A673 (cell line): ENCODE measurements around the gene TRMT6.

Experiments used
- EZH2 ChIP-seq: fragments of 200-600 bp; sonication (generic); IDR thresholded peaks from 2 replicates; pipeline ENCODE4 v1.6.1; 2017; ENCODE audit warnings: borderline replicate concordance, low read depth, mild to moderate bottlenecking, mixed read lengths, antibody characterized with exemption, low read length; ENCODE audit not compliant: poor library complexity, severe bottlenecking
- TF ChIP-seq, protein P1 (sequence below): fragments of 300-800, 200-600 bp; sonication (generic); conservative IDR thresholded peaks from 2 replicates; pipeline ENCODE4 v1.5.1; 2017; ENCODE audit warnings: low read depth, mild to moderate bottlenecking, antibody characterized with exemption, low read length, moderate library complexity, mixed read lengths

DNA sequence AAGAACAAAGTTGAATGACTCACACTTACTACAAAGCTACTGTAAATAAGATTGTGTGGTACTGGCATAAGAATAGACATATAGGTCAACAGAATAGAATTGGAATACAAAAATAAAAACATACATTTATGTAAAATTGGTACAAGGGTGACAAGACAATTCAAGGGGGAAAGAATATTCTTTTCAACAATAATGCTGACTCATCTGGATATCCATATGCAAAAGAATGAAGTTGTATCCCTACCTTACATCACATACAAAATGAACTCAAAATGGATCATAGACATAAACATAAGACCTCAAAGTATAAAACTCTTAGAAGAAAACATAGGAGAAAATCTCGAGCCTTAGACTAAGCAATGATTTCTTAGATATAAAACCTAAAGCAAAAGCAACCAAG, 50.9 kb downstream of the TRMT6 start:
- TF ChIP-seq, protein P1, sequence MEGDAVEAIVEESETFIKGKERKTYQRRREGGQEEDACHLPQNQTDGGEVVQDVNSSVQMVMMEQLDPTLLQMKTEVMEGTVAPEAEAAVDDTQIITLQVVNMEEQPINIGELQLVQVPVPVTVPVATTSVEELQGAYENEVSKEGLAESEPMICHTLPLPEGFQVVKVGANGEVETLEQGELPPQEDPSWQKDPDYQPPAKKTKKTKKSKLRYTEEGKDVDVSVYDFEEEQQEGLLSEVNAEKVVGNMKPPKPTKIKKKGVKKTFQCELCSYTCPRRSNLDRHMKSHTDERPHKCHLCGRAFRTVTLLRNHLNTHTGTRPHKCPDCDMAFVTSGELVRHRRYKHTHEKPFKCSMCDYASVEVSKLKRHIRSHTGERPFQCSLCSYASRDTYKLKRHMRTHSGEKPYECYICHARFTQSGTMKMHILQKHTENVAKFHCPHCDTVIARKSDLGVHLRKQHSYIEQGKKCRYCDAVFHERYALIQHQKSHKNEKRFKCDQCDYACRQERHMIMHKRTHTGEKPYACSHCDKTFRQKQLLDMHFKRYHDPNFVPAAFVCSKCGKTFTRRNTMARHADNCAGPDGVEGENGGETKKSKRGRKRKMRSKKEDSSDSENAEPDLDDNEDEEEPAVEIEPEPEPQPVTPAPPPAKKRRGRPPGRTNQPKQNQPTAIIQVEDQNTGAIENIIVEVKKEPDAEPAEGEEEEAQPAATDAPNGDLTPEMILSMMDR = no peak
- no peak for TF ChIP-seq EZH2
